Measurements from ENCODE around the gene WDR43. TPM values are rescaled to one million over a fixed set of nuclear protein-coding genes. Genes with fewer than 3 reads are reported as not detected.
"Not testable (repeated sequence)": the region's sequence is repeated elsewhere in the genome, so short reads cannot be mapped to it uniquely, and the experiment has no call there.

The WDR43 gene
- total RNA-seq, 2 donors from 2014 or later = 66.6 to 84.3 TPM

DNA sequence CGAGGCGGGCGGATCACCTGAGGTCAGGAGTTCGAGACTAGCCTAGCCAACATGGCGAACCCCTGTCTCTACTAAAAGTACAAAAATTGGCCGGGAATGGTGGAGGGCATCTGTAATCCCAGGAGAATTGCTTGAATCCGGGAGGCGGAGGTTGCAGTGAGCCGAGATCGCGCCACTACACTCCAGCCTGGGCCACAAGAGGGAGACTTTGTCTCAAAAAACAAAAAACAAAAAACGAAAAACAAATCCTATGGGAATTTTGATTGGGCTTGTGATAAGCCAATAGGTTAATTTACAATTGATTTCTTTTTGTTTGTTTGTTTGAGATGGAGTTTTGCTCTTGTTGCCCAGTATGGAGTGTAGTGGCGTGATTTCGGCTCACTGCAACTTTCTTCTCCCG lies 62.4 kb downstream of the WDR43 start:
- ATAC-seq (no peak), DNase-seq (no peak)
- H3K4me3 Mint-ChIP-seq = no peak overlapping the region
- H3K36me3 Mint-ChIP-seq (ENCODE audit: low read depth) = no peaks in the 10 kb centered on the region
- no peak overlapping the region for H3K27ac Mint-ChIP-seq
- peaks cover 9% of the 10 kb centered on the region for H3K4me1 Mint-ChIP-seq
- no peaks in the 10 kb centered on the region for H3K27me3 Mint-ChIP-seq
- no peaks in the 10 kb centered on the region for H3K9me3 ChIP-seq (ENCODE audit: control insufficient read depth, low read length, poor library complexity, severe bottlenecking)

DNA sequence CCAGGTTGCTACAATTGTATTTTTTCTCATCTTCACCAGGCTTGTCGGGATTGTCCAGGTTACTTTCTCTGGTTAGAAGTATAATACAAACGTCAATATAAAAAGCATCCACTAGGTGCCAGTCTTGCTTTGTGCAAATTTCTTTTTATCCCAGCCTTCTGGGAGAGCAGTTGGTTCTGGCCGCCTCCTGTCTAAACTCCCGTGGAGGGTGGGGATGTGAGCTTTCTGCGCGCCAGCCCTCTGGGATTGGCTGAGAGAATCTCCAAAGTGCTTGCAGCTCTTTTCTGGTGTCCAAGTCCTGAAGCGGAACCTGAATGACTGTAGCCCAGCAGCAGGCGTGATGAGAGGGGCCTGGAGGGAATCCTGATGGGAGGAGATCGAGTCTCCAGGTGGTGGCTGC lies 64.2 kb downstream of the WDR43 start:
- no peaks in the 10 kb centered on the region for H3K27me3 Mint-ChIP-seq
- ATAC-seq = peak; percentile 73
- no peaks in the 10 kb centered on the region for H3K9me3 ChIP-seq (ENCODE audit: control insufficient read depth, low read length, poor library complexity, severe bottlenecking)
- no peak overlapping the region for H3K27ac Mint-ChIP-seq
- peaks cover 9% of the 10 kb centered on the region for H3K4me1 Mint-ChIP-seq
- peak in 1 of 3 donors; percentile 20 for DNase-seq
- H3K4me3 Mint-ChIP-seq = no peak overlapping the region
- no peaks in the 10 kb centered on the region for H3K36me3 Mint-ChIP-seq (ENCODE audit: low read depth)

DNA sequence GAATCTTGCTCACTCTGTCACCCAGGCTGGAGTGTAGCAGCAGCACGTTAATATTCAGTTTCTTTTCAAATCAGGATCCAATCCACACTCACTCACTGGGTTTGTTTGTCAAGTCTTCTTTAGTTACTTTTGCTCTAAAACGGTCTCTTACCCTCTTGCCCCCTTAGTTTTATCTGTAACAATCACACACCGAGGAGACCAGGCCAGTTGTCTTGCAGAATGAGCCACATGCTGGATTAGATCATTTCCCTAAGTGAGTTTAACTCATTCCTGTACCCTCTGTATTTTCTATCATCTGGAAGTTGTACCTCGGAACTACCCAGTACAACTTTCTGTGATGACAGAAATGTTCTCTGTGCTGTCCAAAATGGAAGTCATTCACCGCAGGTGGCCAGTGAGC lies 65.9 kb downstream of the WDR43 start:
- ATAC-seq = no peak
- H3K27ac Mint-ChIP-seq = no peak overlapping the region

GRCh38 chr2:28962505-28962904 lies 68.0 kb downstream of the WDR43 start:
- ATAC-seq = no peak
- no peak overlapping the region for H3K27ac Mint-ChIP-seq

More for the DNA sequence above, 65.9 kb downstream of the WDR43 start:
- H3K36me3 Mint-ChIP-seq (ENCODE audit: low read depth) = no peaks in the 10 kb centered on the region
- no peak for DNase-seq
- no peak overlapping the region for H3K4me3 Mint-ChIP-seq
- peaks cover 11% of the 10 kb centered on the region for H3K4me1 Mint-ChIP-seq
- no peaks in the 10 kb centered on the region for H3K27me3 Mint-ChIP-seq
- H3K9me3 ChIP-seq (ENCODE audit: control insufficient read depth, low read length, poor library complexity, severe bottlenecking) = no peaks in the 10 kb centered on the region

DNA sequence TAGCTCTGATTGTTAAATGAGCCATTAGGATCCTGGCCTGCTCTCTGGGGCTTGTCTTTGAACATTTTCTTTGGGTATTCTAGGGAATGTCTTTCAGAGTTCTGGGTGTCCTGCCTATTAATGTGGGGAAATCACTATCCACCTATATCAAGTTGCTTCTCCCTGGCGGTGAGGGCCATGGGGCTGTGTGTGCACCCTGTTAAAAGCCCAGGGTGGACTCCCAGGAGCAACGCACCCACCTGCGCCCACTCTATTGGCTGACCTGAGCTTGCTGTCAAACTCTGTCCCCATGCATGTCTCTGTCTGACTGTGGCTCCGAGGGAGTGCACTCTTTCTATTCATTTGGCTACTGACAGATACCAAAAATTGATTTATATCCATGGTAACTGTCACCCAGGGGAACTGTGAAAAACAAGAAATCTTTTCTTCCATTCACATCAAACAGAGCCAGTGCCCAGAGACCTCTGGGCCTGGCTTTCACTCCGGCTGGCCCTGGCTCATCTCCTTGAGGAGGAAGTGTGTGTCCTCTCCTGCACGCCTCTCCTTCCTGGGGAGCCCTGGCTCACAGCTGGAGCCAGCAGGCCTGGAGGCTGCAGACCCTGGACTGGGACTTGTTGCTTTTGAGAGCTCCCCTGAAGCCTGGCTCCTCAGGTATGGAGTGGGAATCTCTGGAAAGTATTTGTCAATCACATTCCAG lies 76.1 kb downstream of the WDR43 start:
- ATAC-seq (no peak), DNase-seq (no peak)
- Mint-ChIP-seq H3K27ac (peak overlapping the region; percentile 24), H3K4me1 (peaks cover 8% of the 10 kb centered on the region), H3K36me3 (ENCODE audit: low read depth) (peaks cover 2% of the 10 kb centered on the region), H3K27me3 (no peaks in the 10 kb centered on the region), H3K4me3 (no peak overlapping the region)
- H3K9me3 ChIP-seq (ENCODE audit: control insufficient read depth, low read length, poor library complexity, severe bottlenecking) = no peaks in the 10 kb centered on the region

More at GRCh38 chr2:28962505-28962904, 68.0 kb downstream of the WDR43 start:
- no peaks in the 10 kb centered on the region for H3K27me3 Mint-ChIP-seq
- H3K9me3 ChIP-seq (ENCODE audit: control insufficient read depth, low read length, poor library complexity, severe bottlenecking) = no peaks in the 10 kb centered on the region
- no peak for DNase-seq
- H3K4me3 Mint-ChIP-seq = no peak overlapping the region
- H3K36me3 Mint-ChIP-seq (ENCODE audit: low read depth) = no peaks in the 10 kb centered on the region
- H3K4me1 Mint-ChIP-seq = peaks cover 8% of the 10 kb centered on the region

- no peaks in the 10 kb centered on the region for H3K9me3 ChIP-seq (ENCODE audit: control insufficient read depth, low read length, poor library complexity, severe bottlenecking)
- Mint-ChIP-seq H3K36me3 (ENCODE audit: low read depth) (peaks cover 2% of the 10 kb centered on the region), H3K27me3 (no peaks in the 10 kb centered on the region), H3K27ac (no peak overlapping the region), H3K4me3 (no peak overlapping the region), H3K4me1 (peaks cover 9% of the 10 kb centered on the region)
- ATAC-seq (peak; percentile 25), DNase-seq (no peak)
These were observed 78.4 kb downstream of the WDR43 start for GRCh38 chr2:28972778-28973335.

DNA sequence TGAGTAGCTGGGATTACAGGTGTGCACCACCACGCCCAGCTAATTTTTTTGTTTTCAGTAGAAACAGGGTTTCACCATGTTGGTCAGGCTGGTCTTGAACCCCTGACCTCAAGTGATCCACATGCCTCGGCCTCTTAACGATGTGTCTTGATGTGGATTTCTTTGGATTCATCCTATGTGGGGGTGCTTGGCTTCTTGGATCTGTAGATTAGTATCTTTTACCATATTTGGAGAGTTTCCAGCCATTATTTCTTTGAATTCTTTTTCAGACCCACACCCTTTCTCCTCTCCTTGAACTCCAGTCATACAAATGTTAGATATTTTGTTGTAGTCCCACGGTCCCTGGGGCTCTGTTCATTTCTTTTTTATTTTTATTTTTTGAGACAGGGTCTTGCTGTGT lies 79.8 kb downstream of the WDR43 start:
- Mint-ChIP-seq H3K4me3 (no peak overlapping the region), H3K4me1 (peaks cover 9% of the 10 kb centered on the region), H3K27ac (no peak overlapping the region), H3K27me3 (no peaks in the 10 kb centered on the region), H3K36me3 (ENCODE audit: low read depth) (no peaks in the 10 kb centered on the region)
- ATAC-seq (no peak), DNase-seq (no peak)
- no peaks in the 10 kb centered on the region for H3K9me3 ChIP-seq (ENCODE audit: control insufficient read depth, low read length, poor library complexity, severe bottlenecking)

DNA sequence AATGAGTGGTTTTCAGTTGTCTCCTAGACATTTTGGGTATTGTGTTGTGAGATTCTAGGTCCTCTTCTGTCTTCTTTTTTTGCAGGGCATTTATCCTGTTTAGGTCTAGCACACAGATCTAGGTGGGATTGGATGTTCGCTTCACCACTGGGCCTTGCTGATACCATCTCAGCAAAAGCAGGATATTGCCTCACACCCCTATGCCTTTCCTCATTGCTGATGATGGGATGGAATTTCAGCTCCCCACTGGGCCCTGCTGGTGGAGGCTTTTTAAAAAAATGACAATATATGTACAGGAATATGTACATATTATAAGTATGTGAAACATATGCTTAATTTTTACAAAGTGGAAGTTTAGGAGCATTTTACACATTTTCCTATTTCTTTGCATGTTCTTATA lies 81.2 kb downstream of the WDR43 start:
- Mint-ChIP-seq H3K27ac (no peak overlapping the region), H3K4me3 (no peak overlapping the region)
- ATAC-seq = no peak

DNA sequence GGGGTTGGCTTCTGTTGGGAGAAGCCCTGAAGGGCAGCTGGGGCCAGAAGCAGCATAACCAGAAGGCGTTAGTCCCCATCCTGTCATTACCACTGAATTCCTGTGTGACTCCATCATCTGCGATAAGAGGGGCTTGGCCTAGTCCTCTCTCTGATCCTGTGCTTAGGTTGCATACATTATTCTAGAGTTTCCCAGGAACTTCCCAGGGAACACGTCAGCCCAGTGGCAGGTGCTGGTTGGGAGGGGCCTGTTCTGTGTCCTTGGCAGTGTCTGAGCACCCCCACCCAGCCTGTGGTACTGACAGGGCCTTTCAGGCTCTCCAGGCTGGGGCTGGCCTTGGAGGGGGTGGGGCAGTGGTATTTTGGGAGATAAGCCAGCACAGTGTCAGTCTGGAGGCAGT lies 82.1 kb downstream of the WDR43 start:
- Mint-ChIP-seq H3K4me1 (peaks cover 9% of the 10 kb centered on the region), H3K36me3 (ENCODE audit: low read depth) (no peaks in the 10 kb centered on the region)
- ATAC-seq = no peak

More for the DNA sequence above, 81.2 kb downstream of the WDR43 start:
- H3K9me3 ChIP-seq (ENCODE audit: control insufficient read depth, low read length, poor library complexity, severe bottlenecking) = no peaks in the 10 kb centered on the region
- H3K27me3 Mint-ChIP-seq = no peaks in the 10 kb centered on the region
- peaks cover 9% of the 10 kb centered on the region for H3K4me1 Mint-ChIP-seq
- H3K36me3 Mint-ChIP-seq (ENCODE audit: low read depth) = no peaks in the 10 kb centered on the region
- DNase-seq = no peak

DNA sequence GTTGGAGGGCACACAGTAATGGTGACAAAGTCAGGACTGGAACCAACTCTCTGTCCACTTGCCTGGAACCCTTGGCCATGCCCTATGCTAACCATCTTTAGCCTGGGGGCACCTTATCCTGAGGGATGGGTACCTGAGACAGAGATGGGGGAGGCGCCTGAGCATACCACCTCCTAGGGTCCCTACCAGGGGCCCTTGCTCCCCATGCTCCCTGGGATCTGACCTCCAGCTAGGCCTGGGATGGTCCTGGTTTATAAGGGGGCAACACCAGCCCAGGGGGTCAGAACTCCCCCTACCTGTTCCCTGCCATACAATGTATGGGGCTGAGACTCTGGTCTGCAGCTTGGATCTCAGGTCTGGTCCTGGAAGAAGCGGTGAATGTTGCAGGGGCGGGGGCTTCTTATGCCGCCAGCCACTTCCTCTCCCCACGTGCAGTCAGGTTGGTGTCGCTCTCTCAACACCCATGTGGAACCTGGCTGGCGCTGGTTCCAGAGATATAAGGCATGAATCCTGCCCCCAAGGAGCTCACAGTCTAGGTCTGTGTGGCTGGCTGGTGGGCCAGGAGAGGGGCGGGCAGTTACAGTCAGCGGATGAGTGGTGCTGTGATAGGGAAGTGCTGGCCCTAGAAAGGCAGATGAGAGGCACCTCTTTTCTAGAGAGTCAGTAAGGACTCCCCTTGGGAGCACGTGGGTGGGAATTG lies 82.9 kb downstream of the WDR43 start:
- H3K27me3 Mint-ChIP-seq = no peaks in the 10 kb centered on the region
- H3K27ac Mint-ChIP-seq = peak overlapping the region; percentile 87
- H3K9me3 ChIP-seq (ENCODE audit: control insufficient read depth, low read length, poor library complexity, severe bottlenecking) = no peaks in the 10 kb centered on the region
- no peak overlapping the region for H3K4me3 Mint-ChIP-seq
- H3K36me3 Mint-ChIP-seq (ENCODE audit: low read depth) = no peaks in the 10 kb centered on the region
- ATAC-seq (no peak), DNase-seq (no peak)
- H3K4me1 Mint-ChIP-seq = peaks cover 9% of the 10 kb centered on the region

More for the DNA sequence above, 82.1 kb downstream of the WDR43 start:
- no peak overlapping the region for H3K27ac Mint-ChIP-seq
- DNase-seq = no peak
- H3K4me3 Mint-ChIP-seq = no peak overlapping the region
- no peaks in the 10 kb centered on the region for H3K9me3 ChIP-seq (ENCODE audit: control insufficient read depth, low read length, poor library complexity, severe bottlenecking)
- H3K27me3 Mint-ChIP-seq = no peaks in the 10 kb centered on the region

- not testable (repeated sequence) for H3K9me3 ChIP-seq (ENCODE audit: control insufficient read depth, low read length, poor library complexity, severe bottlenecking); ATAC-seq; DNase-seq; H3K4me1 Mint-ChIP-seq; H3K36me3 Mint-ChIP-seq (ENCODE audit: low read depth); H3K4me3 Mint-ChIP-seq; H3K27me3 Mint-ChIP-seq
- H3K27ac Mint-ChIP-seq = peak overlapping the region; percentile 87
These were observed 83.5 kb downstream of the WDR43 start for GRCh38 chr2:28978001-28978400.

GRCh38 chr2:28978606-28979005 lies 84.1 kb downstream of the WDR43 start:
- DNase-seq (no peak), ATAC-seq (no peak)
- H3K9me3 ChIP-seq (ENCODE audit: control insufficient read depth, low read length, poor library complexity, severe bottlenecking) = no peaks in the 10 kb centered on the region
- no peaks in the 10 kb centered on the region for H3K36me3 Mint-ChIP-seq (ENCODE audit: low read depth)
- H3K27me3 Mint-ChIP-seq = no peaks in the 10 kb centered on the region
- peak overlapping the region; percentile 87 for H3K27ac Mint-ChIP-seq
- no peak overlapping the region for H3K4me3 Mint-ChIP-seq
- H3K4me1 Mint-ChIP-seq = peaks cover 2% of the 10 kb centered on the region

DNA sequence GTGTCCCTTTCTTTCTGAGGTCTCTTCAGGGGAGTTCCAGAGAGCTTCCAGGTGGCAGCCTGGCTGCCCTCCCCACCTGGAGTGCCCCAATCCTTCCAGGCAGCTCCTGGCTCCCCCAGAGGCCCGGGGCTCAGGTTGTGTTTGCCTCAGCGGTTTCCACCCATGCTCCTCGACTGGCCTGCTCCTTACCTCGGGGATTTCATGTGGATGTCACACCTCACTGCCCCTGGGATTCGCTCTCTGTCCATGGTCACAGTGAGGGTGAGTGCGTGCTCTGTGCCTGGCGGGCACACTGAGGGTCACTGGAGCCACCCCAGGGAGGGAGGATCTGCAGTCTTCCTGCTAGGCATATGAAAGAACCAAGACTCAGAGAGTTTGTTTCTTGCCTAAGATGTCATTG lies 84.6 kb downstream of the WDR43 start:
- no peak overlapping the region for H3K4me3 Mint-ChIP-seq
- H3K36me3 Mint-ChIP-seq (ENCODE audit: low read depth) = no peaks in the 10 kb centered on the region
- H3K27me3 Mint-ChIP-seq = no peaks in the 10 kb centered on the region
- no peak for DNase-seq
- H3K9me3 ChIP-seq (ENCODE audit: control insufficient read depth, low read length, poor library complexity, severe bottlenecking) = no peaks in the 10 kb centered on the region
- peak overlapping the region; percentile 56 for H3K27ac Mint-ChIP-seq
- no peak for ATAC-seq
- peaks cover 2% of the 10 kb centered on the region for H3K4me1 Mint-ChIP-seq
